Psoas muscle (tissue), 8 donors: ENCODE results near the gene FRMPD4. TPM values are rescaled to one million over a fixed set of nuclear protein-coding genes. Genes with fewer than 3 reads are reported as not detected.
"Not testable (repeated sequence)": the region's sequence is repeated elsewhere in the genome, so short reads cannot be mapped to it uniquely, and the experiment has no call there.

Source experiments
- ATAC-seq, 4 donors: fragments of 200-7000 bp; cut with Tn5 transposase; one replicate each; pipeline ENCODE4 v1.9.1; 2020; ENCODE audit warnings: moderate library complexity in 3 of 4, mild to moderate bottlenecking in 2 of 4
- DNase-seq, 2 donors: peaks; one replicate each; pipeline ENCODE4 v3.0.0-alpha.2; 2020
- H3K27ac ChIP-seq: fragments of 200-600 bp; one replicate; pipeline ENCODE4 v1.8.0; 2022
- H3K27me3 ChIP-seq, 3 donors: fragments of 200-600 bp in 1 of 3; one replicate each; pipeline versions ENCODE4 v1.6.1 to v1.8.0; 2013 to 2022; ENCODE audit warnings: low read length in 2 of 3, mild to moderate bottlenecking in 2 of 3, moderate library complexity in 1 of 3; ENCODE audit not compliant: insufficient read depth in 3 of 3
- H3K36me3 ChIP-seq, 2 donors: fragments of 200-600 bp in 1 of 2; one replicate each; pipeline versions ENCODE4 v1.6.1 to v1.8.0; 2013 to 2022; ENCODE audit warnings: low read depth in 1 of 2, mild to moderate bottlenecking in 1 of 2, moderate library complexity in 1 of 2; ENCODE audit not compliant: insufficient read depth in 1 of 2
- H3K4me1 ChIP-seq: fragments of 200-600 bp; one replicate; pipeline ENCODE4 v1.8.0; 2022
- H3K4me3 ChIP-seq: fragments of 200-600 bp; one replicate; pipeline ENCODE4 v1.8.0; 2022; ENCODE audit warnings: mild to moderate bottlenecking
- H3K9me3 ChIP-seq: fragments of 200-600 bp; one replicate; pipeline ENCODE4 v1.8.0; 2022
- CTCF ChIP-seq: fragments of 200-600 bp; IDR thresholded peaks from one replicate; pipeline ENCODE4 v1.8.0; 2022; ENCODE audit warnings: antibody characterized with exemption
- WGBS, 3 donors: extraction: QIAGEN DNeasy Blood & Tissue Kit; methylation state at CpG; one replicate each; pipeline versions ENCODE4 v1.1.6 to v1.1.7; 2013; 5-methylcytosine and 5-hydroxymethylcytosine counted together
- intact Hi-C, 2 donors: fragments of 100-400 bp; cut with DNase I; formaldehyde crosslinking; loops; one replicate each; pipeline versions ENCODE4 v1.11.0 to v1.14.2; 2022
- polyA plus RNA-seq, 3 donors: library from polyadenylated mRNA; stranded (reverse); fragments of 200-250 nt; gene quantifications; one replicate each; pipeline ENCODE4 v1.2.3, GENCODE V29; 2013
- total RNA-seq, 4 donors: library from RNA; stranded (reverse); fragmentation: NEBNext Ultra II Directional in 2 of 4; extraction: Animal tissue kit (Norgen Biotek cat#: 25700) in 2 of 4; gene quantifications; one replicate each; pipeline versions ENCODE4 v1.2.1 to v1.2.4, GENCODE V29; 2021 to 2023
- donor health status: healthy with polysubstance abuse.
- donor health status: DM: no; HTN: no; CAD: no; lungs with moderate emphysema.
- donor health status: Bipolar disorder and iron deficiency.
- donor health status: healthy.
- donor health status: DM: yes; HTN: yes; CAD: no.
- donor health status: DM: no; HTN: no; CAD: no.
- donor health status: DM: no; HTN: no; CAD: no.
- donor health status: DM: yes; HTN: yes; CAD: no.

Gene FRMPD4
- total and polyA plus RNA-seq, 7 donors, result 0.01 to 0.79 (median 0.06) TPM; not detected in 1

- ATAC-seq (no peak), DNase-seq (no peak)
- Histone ChIP-seq H3K4me3 (no peak overlapping the region), H3K4me1 (no peaks in the 10 kb centered on the region), H3K27me3 (no peaks in the 10 kb centered on the region), H3K36me3 (no peaks in the 10 kb centered on the region), H3K9me3 (no peaks in the 10 kb centered on the region), H3K27ac (no peak overlapping the region)
- intact Hi-C loops, result no loop called here
- 45 to 60% (median 56%) methylated on average over 4 of the region's 4 CpGs for WGBS, 3 donors
- TF ChIP-seq CTCF, result no peak
Observed at GRCh38 chrX:12159799-12160198, 21.5 kb downstream of the FRMPD4 start.

GRCh38 chrX:12162420-12162819, 24.1 kb downstream of the FRMPD4 start:
- no peaks in the 10 kb centered on the region for H3K27me3 ChIP-seq
- H3K27ac ChIP-seq, result no peak overlapping the region
- no peaks in the 10 kb centered on the region for H3K36me3 ChIP-seq
- no peak overlapping the region for H3K4me3 ChIP-seq
- TF ChIP-seq CTCF, result no peak
- H3K9me3 ChIP-seq, result no peaks in the 10 kb centered on the region
- no peaks in the 10 kb centered on the region for H3K4me1 ChIP-seq
- 88 to 95% (median 90%) methylated on average over 2 of the region's 2 CpGs for WGBS, 3 donors
- DNase-seq (no peak), ATAC-seq (no peak)
- intact Hi-C loops, result no loop called here

- 85 to 93% (median 92%) methylated on average over 3 of the region's 3 CpGs for WGBS, 3 donors
- H3K27me3 ChIP-seq, H3K4me3 ChIP-seq, intact Hi-C loops, H3K27ac ChIP-seq, H3K36me3 ChIP-seq, ATAC-seq, DNase-seq, H3K9me3 ChIP-seq, H3K4me1 ChIP-seq: not testable (repeated sequence)
Observed at GRCh38 chrX:12164180-12164579, 25.9 kb downstream of the FRMPD4 start.

DNA sequence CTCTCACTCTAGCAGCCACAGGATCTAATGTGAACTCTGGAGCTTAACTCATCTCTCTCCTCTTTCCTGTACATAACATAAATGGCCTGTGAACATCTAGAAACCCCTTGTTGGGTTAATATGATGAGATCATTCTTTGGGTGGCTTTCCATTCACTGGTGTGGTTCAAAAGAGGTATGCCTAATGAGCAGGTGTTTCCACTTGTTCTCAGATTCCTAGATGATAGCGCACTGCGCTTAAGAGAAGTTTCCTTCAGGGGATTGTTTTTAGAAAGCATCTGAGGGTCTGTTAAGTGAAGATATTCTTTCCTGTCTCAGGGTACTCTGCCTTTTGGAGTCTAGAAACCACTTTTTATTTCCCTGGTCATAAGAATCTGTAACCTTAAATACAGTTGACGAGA, 32.5 kb downstream of the FRMPD4 start:
- TF ChIP-seq CTCF, result no peak
- WGBS, 3 donors, result 72 to 86% (median 76%) methylated on average over 3 of the region's 3 CpGs
- intact Hi-C loops, result no loop called here
- Histone ChIP-seq H3K27me3 (no peaks in the 10 kb centered on the region), H3K4me1 (no peaks in the 10 kb centered on the region), H3K36me3 (no peaks in the 10 kb centered on the region), H3K27ac (no peak overlapping the region), H3K9me3 (no peaks in the 10 kb centered on the region), H3K4me3 (no peak overlapping the region)
- ATAC-seq (no peak), DNase-seq (no peak)

- Histone ChIP-seq H3K27me3 (no peaks in the 10 kb centered on the region), H3K9me3 (no peaks in the 10 kb centered on the region), H3K4me1 (no peaks in the 10 kb centered on the region), H3K4me3 (no peak overlapping the region), H3K27ac (no peak overlapping the region), H3K36me3 (no peaks in the 10 kb centered on the region)
- no peak for TF ChIP-seq CTCF
- 64 to 81% (median 72%) methylated on average over 2 of the region's 2 CpGs for WGBS, 3 donors
- ATAC-seq (no peak), DNase-seq (no peak)
- intact Hi-C loops, result no loop called here
Observed at GRCh38 chrX:12174358-12174757, 36.1 kb downstream of the FRMPD4 start.
